NAMALWA (cell line): ENCODE results near the gene FLT3LG.
"Not testable (repeated sequence)": the region's sequence is repeated elsewhere in the genome, so short reads cannot be mapped to it uniquely, and the experiment has no call there.

Experiments used
- DNase-seq: peaks from one replicate; pipeline ENCODE4 v3.0.0-alpha.2; 2015; ENCODE audit warnings: low spot score

Gene FLT3LG

GRCh38 chr19:49440439-49441209, 33.4 kb upstream of the FLT3LG start:
- DNase-seq: no peak

- DNase-seq: peak; percentile 67
These were observed 32.6 kb upstream of the FLT3LG start, which contains the start of gene SLC17A7 for GRCh38 chr19:49441210-49441959. Gene SLC17A7 (minus strand): TSS chr19:49441527. CDS start chr19:49441379, 148 bp downstream.

GRCh38 chr19:49441960-49442350, 32.1 kb upstream of the FLT3LG start:
- DNase-seq: no peak

DNA sequence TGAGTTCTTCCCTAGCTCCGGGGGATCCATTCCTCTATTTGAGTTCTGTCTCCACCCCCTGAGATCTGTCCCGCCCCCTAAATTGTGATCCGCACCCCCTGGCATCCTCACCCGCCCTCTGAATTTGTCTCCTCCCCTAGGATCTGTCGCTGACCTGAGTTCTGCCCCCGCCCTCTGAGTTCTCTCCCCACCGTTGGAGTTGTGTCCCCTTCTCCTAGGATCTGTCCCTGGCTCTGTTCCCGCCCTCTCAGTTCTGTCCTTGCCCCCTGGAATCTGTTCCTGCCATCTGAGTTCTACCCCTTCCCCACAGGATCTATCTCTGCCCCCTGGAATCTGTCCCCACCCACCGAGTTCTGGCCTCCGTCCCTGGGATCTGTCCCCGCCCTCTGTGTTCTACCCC, 31.7 kb upstream of the FLT3LG start:
- DNase-seq: peak; percentile 55

GRCh38 chr19:49442771-49443365, 31.1 kb upstream of the FLT3LG start:
- peak; percentile 66 for DNase-seq

DNA sequence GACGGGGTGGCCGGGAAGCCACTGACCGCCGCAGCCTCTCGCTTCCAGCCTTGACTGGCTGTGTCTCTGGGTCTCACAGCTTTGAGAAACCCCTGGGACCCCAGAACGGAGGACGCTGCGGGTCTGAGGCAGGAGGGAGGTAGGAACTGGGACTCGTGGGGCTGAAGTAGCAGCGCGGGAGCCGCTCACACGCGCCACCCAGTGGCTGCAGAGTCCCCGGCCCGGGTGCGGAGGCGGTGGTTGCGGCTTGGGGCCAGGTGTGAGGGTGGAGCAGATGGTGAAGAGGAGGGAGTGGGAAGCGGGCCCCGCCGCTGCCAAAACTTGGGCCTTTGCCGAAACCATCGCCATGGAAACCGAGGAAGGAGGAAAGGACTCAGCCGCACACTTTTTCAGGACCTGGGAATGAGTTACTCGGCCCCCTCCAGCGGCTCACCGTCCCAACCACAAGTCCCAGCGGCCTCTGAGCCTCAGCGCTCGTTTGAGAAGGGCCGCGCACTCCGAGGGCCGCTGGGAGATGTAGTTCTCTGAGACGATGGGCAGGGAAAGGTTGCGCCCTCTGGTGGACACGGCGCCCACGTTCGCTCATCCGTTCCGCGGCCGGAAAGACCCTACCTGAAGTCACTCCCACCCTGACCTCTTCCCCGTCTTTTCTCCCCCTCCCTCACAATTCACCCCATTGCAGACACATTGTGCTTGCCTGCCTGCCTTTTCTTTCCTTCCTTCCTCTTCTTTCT, 30.5 kb upstream of the FLT3LG start:
- DNase-seq: peak; percentile 94

DNA sequence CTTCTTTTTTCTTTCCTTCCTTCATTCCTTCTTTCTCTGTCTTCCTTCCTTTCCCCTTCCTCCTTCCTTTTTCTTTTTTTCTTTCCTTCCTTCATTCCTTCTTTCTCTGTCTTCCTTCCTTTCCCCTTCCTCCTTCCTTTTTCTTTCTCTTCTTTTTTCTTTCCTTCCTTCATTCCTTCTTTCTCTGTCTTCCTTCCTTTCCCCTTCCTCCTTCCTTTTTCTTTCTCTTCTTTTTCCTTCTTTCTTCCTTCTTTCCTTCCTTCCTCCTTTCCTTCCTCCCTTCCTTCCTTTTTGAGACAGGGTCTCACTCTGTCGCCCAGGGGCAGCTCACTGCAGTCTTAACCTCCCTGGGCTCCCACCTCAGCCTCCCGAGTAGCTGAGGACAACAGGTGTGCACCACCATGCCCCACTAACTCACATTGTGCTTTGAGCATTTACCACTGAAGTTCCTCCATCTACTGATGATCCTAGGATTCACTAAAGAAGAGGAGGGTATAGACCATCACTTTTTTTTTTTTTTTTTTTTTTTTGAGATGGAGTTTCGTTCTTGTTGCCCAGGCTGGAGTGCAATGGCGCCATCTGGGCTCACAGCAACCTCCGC, 29.8 kb upstream of the FLT3LG start:
- peak; percentile 35 for DNase-seq

DNA sequence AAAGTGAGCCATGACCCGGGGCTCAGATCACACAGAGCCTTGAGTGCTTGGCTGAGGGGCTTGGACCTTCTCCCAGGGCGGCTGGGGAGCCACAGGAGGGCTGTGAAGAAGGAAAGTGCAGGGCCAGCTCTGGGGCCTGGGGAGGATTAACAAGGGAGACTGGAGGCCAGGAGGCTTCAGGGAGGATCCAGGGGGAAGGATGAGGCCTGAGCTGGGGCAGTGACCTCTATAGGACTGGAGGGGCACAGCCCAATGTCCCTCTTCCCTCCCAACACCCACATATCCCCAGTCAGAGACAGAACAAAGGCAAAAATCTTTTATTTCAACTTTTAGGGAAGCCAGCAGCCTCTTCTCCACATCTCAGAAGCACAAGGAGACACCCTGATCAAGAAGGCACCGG, 28.0 kb upstream of the FLT3LG start:
- no peak for DNase-seq

DNA sequence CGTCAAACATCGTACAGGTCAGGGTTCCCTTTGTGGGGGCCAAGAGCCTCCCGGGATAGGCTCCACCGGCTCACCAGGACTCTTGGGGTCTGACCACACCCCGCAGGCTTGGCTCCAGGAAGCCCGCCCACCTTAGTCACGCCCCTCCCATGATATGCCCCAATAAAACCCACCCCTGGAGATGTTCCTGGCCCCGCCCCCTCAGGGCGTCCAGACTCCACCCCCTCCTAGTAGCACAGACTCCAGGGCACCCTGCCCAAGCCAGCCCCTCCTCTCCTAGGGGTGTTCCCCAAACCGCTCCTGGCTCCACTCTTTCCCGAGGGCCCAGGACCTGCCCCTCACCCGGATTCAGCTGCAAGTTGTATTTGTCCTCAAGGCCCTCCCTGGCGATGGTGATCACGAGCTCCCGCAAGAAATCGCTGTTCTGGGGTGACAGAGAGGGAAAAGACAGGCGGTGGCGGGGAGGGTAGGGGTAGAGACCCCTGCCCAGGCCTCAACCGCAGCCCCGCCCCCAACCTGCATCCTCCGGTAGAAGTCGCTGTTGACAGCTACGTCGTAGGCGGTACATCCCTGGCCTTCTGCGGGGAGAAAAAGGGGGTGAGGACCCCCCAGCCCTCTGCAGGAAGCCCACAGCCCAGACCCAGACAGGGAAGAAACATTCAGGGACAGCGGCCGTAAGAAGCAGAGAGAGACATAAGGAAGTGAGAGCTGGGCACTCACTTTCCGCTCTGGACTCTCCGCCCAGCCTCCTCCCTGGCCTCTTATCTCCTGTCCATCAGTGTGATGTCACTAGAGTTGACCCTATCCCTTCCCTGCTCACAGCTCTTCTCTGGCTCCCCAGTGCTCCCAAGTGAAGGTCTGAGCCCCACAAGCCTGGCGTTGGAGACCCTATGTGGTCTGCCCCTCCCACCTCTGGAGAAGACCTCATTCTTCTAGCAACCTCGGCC, 26.3 kb upstream of the FLT3LG start:
- peak; percentile 86 for DNase-seq

- DNase-seq: no peak
These were observed 25.6 kb upstream of the FLT3LG start for GRCh38 chr19:49448432-49448786.

- no peak for DNase-seq
These were observed 23.6 kb upstream of the FLT3LG start for GRCh38 chr19:49450405-49450804.

- peak; percentile 99 for DNase-seq
These were observed 22.4 kb upstream of the FLT3LG start, which contains the start of gene PIH1D1 for GRCh38 chr19:49451430-49452181. Gene PIH1D1 (minus strand): TSS chr19:49451814. CDS start chr19:49451574, 240 bp downstream.

- peak; percentile 98 for DNase-seq
These were observed 20.8 kb upstream of the FLT3LG start, which contains the start of gene ALDH16A1 for GRCh38 chr19:49453013-49453756. Gene ALDH16A1 (plus strand): TSS chr19:49453225. CDS start chr19:49453332, 107 bp downstream.

DNA sequence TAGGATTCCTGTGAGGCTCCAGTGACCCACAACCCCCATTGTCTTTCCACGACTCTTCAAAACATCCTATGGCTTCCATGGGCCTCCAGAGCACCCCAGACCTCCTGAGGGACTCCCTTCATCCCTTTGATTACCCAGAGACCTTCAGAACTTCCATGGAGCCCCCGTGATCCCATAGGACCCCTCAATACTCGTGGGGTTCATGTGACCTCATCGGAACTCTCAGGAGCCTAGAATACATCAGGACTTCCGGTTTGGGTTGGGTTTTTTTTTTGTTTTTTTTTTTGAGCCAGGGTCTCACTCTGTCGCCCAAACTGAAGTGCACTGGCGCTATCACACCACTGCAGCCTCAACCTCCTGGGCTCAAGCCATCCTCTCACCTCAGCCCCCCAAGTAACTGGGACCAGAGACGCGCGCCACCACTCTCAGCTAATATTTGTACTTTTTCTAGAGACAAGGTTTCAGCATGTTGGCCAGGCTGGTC, 20.2 kb upstream of the FLT3LG start:
- DNase-seq: peak; percentile 79

GRCh38 chr19:49455773-49456172, 18.2 kb upstream of the FLT3LG start:
- no peak for DNase-seq

GRCh38 chr19:49456326-49456725, 17.7 kb upstream of the FLT3LG start:
- no peak for DNase-seq

DNA sequence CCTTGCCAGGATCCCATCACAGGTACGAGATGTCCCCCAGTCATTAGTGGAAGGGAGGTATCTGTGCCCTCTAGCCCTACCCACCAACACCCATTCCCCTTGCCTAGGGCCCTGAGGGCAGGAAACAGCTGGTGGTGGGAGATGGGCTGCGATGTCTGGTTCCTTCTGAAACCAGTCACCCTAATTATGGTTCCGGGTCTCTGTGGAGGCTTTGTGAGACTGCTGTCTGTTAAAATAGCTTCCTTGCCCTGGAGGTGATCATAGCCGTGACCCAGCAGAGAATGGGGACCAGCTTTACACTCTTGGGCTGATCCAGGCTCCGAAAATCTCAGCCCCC, 15.5 kb upstream of the FLT3LG start:
- no peak for DNase-seq

DNA sequence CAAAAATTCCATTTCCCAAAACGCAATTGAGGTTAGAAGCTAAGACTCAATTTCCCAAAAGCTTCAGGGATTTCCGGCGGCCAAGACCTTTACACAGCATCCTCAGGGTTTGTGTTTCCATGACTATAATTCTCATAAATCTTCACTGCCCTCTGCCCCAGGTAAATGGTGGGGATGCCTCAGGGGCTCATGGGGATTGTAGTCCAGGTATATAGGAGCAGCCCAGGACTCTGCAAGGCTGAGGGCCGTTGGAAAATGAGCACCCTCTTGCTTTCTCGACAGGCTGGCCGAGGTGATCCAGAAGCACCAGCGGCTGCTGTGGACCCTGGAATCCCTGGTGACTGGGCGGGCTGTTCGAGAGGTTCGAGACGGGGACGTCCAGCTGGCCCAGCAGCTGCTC, 14.6 kb upstream of the FLT3LG start:
- no peak for DNase-seq

DNA sequence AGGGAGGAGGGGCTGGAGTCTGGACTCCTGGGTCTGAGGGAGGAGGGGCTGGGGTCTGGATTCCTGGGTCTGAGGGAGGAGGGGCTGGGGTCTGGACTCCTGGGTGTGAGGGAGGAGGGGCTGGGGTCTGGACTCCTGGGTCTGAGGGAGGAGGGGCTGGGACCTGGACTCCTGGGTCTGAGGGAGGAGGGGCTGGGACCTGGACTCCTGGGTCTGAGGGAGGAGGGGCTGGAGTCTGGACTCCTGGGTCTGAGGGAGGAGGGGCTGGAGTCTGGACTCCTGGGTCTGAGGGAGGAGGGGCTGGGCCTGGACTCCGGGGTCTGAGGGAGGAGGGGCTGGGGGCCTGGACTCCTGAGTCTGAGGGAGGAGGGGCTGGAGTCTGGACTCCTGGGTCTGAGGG, 12.9 kb upstream of the FLT3LG start:
- DNase-seq: not testable (repeated sequence)
